Gastroesophageal sphincter (tissue), 3 donors: ENCODE measurements around the gene SINHCAF.

ENCODE experiments used
- CTCF ChIP-seq, 4 experiments: fragments of 200-600 bp in 2 of 4; fragments of 450-650 bp in 2 of 4; sonication (generic) in 1 of 4; IDR thresholded peaks; one replicate each; pipeline ENCODE4 v1.5.1; 2017 to 2019; ENCODE audit warnings: antibody characterized with exemption in 4 of 4, mild to moderate bottlenecking in 2 of 4, moderate library complexity in 2 of 4
- EP300 ChIP-seq: sonication (generic); formaldehyde crosslinking; IDR thresholded peaks from one replicate; pipeline ENCODE4 v1.6.1; 2017; ENCODE audit warnings: antibody characterized with exemption, mild to moderate bottlenecking
- POLR2A ChIP-seq, 2 donors: fragments of 450-650 bp; IDR thresholded peaks; one replicate each; pipeline ENCODE4 v1.6.1; 2017; ENCODE audit warnings: antibody characterized with exemption in 2 of 2, mild to moderate bottlenecking in 2 of 2, moderate library complexity in 1 of 2

- TF ChIP-seq POLR2A (IDR thresholded peaks at IDR 0.05) (no peak), CTCF (IDR thresholded peaks at IDR 0.05) (no peak), EP300 (no peak)
These were observed 13.5 kb downstream of the SINHCAF start for GRCh38 chr12:31312431-31312830.
